ELR (cell line): Measurements from ENCODE around the gene NAALADL1.

Source experiments
- DNase-seq: peaks from one replicate; pipeline ENCODE4 v3.0.0-alpha.2; 2015; ENCODE audit warnings: low read depth

NAALADL1 gene

DNA sequence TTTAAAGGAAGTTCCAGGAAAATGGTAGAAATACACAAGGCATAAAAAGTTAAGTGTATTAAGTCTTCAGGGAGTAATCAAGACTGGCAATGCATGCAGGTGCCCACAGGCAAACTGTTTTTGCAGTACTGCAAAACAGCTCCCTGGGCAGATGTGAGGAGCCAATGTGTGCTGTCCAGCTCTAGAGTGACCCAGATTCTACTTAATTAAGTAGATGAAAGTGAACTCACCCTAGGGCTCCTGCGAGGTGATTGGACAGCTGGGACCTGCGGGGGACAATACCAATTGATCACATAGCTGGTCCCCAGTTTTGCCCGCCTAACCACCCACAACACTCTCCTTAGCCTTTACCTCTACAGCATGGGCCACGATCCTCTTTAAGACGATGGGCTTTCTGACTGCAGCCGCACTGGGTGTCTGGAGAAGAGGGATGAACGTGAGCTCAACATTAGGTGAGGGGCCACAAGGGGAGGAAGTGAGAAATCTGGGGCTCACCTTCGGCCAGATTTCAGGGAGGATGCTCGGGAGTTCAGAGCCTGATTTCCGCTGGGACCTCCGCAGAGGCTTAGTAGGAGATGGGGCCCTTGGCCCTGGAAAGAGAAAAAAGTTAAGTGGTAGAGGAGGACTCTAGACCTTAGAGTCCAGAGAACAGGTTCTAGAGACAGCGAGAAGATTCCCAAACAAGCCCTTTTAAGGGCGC lies 24.9 kb upstream of the NAALADL1 start:
- DNase-seq: peak; percentile 37

DNA sequence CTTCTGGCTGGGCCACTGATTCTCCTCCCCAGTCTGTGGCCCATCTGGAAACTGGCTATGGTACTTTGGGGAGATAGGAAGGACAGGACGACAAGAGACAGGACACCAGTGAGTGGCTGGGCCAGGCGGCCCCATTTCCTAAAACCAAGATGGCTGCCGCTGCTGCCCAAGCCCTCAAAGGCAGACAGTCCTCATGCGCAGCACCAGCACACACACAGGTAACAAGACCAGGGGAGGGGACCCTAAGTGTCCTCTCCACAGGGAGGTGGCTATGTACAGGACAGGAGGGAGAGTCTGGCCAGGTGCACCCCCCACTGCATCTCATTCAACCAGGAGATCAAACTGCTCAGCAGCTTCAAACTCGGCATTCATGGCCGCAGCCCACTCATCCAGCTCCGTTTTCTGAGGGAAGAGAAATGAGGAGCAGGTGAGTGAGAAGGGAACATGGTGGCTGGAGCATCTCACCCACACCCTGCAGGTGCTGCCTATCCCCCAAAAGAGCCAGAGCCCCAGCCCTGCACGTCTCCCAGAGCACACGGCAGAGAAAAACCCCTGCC lies 20.5 kb upstream of the NAALADL1 start:
- no peak for DNase-seq

DNA sequence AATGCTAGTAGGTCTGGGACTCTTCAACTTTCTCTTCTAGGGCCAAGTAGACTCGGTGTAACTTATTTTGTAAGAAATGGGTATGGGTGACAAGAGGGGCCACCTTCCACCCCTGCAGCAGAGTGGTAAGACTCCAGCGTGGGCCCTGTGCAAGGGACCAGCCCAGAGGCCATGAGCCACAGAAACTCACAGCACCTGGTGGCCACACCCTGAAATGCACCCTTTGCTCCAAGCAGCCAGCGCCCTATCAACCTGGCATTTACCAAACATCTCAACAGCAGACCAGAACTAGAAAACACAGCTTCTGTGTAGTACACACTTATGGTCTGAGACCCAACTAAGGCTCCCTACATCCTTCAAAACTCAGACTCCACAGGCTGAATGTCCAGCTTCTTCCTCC lies 19.8 kb upstream of the NAALADL1 start:
- DNase-seq: peak; percentile 54

DNA sequence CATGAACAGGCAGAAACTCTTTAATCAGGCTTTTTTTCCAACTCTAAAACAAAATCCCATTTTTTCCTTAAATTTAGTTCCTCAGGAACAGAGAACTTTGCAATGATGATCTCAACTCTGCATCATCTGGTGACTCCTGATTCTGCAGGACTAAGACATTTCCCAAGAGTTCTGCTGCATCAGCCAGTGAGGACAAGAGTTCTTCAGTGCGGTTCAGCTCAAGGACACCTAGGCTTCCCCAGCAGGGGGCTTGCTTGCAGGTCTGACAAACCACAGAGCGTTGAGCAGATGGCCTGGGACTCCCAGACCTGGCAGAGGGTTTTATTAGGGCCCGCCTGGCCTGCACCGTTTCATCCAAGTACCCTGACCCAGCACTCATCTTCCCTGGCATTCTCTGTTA lies 19.1 kb upstream of the NAALADL1 start:
- DNase-seq: peak; percentile 36

DNA sequence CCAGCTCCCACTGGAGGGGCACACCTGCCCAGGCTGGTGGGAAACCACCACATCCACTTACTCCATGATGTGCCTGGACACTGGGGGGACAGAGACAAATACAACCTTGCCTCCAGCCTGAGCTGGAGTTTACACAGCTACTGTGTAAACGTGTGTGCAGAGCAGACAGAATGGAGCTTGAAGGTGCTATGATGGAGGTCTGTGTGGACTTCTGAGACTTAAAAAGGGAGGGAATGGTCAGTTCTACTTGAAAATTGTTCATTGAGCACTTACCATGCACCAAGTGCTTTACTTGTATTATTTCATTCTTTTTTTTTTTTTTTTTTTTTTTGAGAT lies 14.2 kb upstream of the NAALADL1 start:
- DNase-seq: no peak

DNA sequence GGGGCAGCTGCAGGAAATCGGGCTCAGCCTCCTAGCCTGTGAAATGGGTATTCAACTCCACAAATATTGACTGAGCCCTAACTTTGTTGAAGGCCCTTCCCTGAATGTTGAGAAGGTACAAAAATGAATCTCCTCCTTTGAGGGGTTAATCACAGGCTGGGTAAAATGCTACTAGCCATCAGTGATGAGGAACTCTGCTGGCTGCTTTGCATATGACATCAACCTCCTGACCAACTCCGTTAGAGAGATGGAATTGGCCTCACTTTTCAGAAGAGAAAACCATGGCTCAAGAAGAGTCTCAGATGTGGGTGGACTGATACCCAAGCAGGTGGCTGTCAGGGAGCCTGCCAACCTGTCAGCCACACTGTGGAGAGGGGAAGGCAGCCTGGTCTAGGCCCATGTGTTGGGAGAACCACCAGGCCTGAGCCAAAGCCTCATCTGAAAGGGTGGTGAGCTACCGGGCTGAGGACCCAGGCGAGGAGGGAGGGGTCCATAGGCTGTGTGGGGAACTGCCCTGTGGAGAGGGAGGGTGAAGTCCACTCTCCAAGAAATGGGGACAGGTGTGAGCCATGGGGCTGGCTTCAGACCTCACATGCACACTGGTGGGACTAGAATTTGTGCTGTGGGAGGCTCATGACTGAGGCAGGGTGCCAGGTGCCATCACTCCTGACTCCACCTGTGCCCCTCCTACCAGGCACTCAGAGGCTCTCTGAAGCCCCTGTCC lies 13.7 kb upstream of the NAALADL1 start:
- DNase-seq: peak; percentile 17

DNA sequence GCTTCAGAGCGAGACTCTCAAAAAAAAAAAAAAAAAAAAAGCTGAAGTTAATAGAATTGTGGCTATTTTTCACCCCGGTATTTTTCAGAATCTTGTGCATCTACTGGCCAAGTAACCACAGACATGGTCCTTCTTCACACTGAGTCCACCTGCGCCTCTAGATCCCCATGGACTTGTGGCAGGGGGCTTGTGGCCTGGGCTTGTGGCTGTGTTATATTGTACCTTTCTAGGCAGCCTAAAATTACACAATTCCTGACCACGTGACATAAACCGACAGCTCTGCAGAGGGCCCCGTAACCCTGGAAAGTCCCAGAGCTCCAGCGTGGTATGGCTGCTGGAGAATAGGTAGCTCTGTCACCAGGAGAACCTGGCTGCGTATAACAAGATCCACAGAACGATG lies 10.9 kb upstream of the NAALADL1 start:
- no peak for DNase-seq

DNA sequence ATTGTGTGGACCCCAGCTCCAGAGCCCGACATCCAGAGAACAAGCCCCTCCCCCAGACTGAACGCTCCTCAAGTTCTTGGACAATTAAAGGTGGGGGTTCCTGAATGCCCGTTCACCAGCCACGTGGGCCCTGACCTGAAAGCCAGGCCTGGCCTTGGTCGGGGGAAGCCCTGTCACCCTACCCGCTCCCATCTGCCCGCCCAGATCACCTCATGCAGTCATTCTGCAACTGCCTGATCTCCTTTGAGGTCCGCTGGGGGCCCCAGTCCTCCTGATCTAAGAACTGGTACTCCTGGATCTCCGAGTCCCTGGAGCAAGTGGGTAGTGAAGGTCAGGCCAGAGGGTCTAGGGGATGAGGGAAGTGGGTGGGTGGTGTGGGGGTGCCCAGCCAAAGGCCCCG lies 9.1 kb upstream of the NAALADL1 start:
- DNase-seq: no peak

DNA sequence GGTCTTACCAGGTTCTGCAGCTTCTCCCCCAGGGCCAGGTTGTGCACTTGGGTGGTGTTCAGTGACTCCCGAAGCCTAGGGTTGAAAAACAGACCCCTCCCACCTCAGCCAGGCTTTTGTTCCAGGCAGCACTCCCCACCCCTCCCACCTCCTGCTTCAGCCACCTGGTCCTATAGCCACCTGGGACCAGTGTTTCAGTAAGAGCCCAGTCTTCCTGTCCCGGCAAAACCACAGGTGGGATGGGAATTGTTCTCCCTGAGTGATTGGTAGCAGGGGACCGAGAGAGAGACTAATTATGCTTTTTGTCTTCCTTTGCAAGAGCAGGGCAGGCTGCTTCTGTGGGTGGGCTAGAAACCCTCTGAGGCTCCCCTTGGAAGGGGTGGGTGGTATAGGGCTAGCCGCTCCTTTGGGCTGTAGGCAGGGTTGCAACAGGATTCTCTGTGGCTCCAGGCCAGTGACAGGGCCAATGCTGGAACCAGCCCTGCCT lies 8.5 kb upstream of the NAALADL1 start:
- DNase-seq: no peak

DNA sequence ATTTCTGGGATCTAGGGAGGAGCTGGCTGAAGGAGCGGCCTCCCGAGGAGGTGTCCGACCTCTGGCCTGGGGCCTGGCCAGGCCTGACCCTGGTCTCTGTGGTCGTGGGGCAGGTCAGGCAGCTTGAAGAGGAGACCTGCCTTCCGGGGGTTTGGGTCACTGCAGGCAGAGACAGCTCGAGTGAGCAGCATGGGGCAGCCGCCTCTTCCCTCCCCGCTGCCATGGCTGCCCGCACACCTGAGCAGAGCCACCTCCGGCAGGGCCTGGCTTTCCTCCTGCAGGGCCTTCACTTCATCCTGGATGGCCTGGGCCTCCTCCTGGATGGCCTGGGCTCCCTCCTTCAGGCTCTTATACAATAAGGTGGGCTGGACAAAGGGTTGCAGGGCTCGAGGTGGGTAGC lies 8.0 kb upstream of the NAALADL1 start:
- DNase-seq: no peak

DNA sequence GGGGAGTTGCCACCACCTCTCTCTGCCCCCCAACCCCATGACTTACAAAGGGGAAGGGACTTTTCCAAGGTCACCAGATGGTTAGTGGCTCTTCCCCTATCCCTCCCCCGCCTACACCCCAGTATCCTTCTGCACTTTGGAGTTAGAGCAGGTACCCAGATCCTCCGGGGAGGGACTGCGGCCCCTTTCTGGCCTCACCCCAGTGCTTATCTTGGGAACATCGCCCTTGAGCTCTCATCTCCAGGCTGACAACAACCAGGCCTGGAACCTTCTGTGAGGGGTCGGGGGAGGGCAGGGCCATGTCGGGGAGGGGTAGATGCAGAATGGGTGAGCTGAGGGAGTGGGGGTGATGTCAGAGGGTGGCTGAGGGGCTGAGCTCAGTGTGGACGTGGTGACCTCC lies 7.5 kb upstream of the NAALADL1 start:
- DNase-seq: no peak

DNA sequence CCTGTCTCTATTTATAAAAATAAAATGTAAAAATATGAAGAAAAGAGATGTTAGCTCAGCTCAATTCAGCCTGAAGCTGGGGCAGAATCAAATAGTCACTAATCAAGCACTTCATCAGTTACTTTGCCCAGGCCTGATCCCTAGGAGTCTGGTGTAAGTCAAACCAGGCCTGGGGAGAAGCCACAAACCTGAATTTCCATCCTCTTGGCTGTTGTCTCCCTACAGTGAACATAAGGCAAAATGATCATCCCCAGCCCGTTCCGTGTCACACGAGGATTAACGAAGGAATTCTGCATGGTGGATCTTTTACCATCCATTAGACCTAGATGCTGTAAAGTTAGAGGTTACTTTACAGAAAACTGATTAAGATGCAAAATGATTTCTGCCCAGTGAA lies 6.5 kb upstream of the NAALADL1 start:
- no peak for DNase-seq

DNA sequence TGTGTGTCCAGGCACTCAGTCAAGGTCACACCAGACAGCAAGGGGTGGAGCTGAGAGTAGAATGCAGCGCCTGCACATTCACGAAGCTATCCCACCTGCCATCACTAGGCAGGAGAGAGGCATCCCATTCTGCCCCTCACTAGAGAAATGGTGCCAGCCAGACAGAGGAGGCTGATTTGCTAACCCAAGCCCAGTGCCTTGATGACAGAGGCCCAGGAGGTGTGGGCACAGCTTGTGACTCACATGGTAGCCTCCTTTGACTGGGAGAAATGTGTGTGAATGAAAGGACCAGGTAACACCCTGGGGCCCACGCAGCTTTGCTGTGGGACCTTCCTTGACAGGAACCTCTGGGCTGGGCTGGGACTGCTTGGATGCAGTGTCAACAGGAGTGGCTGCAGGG lies 5.2 kb upstream of the NAALADL1 start:
- no peak for DNase-seq

DNA sequence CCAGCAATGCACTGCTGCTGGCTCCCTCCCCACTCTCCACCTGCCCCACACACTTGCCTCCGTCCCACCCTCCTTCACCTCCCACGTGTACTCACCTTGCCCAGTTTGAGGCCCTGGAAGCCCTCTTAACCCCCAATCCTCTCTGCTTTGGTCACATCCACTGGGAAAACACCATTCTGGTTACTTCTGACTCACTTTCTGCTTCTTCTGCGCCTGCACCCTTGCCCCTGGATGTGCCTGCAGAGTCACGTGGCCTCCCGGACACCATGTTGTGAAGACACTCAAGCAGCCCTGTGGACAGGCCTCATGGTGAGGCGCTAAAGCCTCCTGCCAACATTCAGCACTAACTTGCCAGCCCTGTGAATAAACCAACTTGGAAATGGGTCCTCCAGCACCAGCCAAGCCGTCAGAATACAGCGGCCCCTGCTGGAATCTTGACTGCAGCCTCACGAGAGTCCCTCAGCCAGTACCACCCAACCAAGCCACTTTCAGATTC lies 2.6 kb upstream of the NAALADL1 start:
- peak; percentile 27 for DNase-seq

DNA sequence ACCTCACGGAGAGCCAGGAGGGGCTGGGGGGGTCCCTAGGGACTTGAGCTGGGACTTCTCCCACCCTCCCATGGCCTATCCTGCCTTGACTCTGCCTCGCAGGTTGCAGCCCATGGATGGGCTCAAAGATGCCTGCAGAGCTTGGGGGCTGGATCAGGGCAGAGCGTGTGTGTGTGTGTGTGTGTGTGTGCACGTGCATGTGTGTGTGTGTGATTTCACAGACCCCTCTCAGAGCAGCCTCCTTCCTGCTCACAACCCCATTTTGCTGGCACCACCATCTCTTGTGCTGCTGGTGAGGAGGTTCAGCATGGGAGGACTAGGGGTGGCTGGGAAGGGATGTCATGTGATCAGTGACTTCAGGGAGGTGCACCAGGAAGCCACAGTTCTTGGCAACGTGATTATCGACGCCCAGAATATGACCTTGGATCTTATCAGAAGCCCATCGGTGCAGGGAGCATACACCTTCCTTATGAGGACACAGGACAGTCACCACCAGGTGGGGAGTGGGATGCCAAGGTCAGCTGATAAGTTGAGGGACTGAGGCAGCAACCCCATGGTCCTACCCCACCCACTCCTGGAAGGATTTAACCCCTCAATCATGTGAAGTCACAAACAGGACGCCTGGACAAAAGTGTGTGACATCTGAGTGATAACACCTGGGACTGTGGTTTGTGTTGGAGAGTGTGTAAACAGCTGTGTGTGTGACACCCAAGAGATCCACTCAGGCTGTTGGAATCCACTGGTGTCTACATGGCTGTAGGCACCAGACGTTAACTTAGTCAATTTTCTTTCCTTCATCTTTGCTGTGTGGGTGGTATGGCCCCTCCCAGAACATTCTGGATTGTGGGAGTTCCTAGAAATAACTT lies 1.8 kb upstream of the NAALADL1 start:
- no peak for DNase-seq

DNA sequence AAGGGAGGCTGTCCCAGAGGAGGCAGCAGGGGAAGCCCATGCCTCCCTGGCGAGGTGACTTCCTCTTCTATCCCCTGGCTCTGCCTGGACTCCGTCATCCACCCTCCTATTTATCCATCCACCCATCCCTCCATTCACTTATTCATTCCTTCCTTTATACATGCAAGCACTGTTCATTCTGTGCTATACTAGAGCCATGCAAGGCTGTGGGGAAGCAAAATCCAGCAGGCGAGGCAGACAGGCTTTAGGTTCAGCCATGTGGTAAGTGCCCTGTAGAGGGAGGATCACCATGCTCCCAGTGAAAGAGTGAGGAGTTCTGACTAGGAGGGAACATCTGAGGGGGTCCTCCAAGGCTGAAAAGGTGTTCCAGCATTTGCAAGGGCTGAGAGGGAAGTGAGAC lies 1.2 kb upstream of the NAALADL1 start:
- DNase-seq: no peak

DNA sequence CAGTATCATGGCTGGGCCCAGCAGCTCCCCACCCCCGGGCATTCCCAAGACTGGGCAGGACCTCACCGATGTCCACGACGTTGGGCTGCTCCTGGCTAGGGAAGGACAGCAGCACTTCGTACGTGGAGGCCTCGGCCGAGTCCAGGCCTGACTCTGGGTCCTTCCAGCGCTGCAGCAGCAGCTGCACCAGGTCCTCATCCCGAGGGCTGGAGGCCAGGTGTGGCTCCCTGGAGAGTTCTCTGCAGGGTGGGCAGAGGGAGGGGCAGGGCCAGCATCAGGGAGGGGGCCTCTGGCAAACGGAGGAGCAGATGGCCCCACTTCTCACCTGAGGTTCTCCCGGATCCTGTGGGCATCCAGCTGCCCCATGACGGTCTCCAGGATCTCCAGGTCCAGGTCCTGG lies 341 bp downstream of the NAALADL1 start:
- DNase-seq: no peak

DNA sequence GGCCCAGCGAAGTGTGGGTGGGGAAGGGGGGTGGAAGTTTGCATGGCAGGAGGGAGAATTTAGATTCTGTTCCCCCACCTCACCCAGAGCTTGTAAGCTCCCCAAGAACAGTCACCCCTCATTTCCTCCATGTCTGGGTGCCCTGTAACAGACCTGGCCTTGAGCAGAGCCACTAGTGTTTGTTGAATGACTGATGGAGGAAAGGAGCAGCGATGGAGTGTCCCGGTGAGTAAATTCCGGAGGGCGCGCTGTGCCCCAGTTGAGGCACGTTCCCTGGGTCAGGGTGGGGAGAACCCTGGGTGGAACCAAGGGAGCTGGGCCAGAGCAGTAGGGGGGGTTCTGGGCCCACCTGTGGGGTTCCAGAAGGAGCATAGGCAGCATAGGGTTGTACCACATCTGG lies 827 bp downstream of the NAALADL1 start:
- no peak for DNase-seq

DNA sequence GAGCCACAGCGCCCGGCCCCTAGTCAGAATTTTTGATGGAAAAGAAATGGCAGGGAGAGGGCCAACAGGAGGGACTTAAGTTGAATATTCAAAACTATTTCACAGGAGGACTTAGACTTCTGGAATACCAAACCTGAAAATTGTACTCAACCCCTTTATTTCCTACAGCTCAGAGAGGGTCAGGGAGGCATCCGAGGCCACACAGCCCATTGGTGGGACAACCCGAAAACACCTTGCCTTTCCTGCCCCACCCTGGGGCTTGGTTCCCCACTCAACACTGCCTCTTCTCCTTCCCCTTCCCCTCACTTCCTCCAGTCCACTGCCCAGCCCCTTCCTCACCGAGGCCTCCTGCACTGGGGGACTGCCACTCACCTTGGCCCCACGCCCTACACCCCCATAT lies 1.4 kb downstream of the NAALADL1 start:
- no peak for DNase-seq

DNA sequence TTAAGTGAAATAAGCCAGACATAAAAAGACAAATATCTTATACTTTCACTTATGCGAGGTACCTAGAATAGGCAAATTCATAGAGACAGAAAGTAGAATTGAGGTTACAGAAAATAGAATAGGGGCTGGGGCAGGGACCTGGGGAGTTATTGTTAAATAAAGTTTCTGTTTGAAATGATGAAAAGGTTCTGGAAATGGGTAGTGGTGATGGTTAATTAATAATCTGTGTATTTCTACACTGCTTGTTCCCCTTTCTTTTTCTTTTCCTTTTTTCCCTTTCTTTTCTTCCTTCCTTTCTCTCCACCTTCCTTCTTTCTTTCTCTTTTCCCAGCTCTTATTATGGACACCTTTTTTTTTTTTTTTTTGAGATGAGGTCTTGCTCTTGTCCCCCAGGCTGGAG lies 2.8 kb downstream of the NAALADL1 start:
- DNase-seq: no peak

DNA sequence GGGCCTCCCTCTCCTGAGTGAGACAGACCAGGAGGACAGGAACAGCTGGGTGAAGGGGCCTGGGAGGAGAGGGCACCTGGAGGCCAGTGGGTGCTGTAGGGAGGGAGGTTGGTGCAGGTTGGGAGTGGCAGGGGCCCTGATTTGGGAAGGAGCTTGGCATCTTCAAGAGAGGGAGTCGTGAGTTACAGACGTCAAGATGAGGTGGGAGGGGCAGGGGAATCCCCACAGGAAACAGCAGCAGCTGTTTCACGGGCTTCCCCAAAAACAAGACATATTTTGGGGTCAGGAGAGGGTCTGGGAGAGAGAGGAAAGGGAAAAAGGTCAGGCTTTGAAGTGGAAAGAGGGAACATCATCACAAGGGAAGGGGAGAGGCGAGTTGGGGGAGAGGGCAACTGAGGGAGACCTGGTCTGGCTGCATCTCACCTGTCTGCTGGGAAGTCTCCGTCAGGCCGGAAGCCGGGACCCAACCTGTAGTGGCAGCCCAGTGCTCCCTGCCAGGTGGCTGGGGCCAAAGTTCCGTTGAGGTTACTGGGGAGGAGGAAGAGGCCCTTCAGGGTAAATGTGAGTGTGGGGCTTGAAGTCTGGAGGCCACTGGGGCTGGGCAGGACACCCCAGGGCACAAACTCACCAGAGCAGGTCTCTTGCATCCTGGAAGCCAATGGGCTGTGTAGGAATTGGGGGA lies 4.4 kb downstream of the NAALADL1 start:
- DNase-seq: no peak

DNA sequence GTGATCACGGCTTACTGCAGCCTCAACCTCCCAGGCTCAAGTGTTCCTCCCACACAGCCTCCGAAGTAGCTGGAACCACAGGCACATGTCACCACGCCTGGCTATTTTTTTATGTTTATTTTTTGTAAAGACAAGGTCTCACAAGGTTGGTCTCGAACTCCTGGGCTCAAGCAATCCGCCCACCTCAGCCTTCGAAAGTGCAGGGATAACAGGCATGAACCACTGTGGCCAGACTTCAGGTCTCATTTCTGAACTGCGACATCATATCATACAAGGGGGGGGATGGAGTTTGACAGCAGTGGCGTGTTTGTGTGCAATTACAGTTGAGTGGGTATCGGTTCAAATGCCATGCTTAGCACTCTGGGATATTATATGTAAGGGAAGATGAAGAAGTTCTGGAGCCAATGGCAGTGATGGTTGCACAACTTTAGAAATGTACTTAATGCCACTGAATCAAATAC lies 6.9 kb downstream of the NAALADL1 start:
- DNase-seq: no peak
